NCI-H187 treated with DMSO at 0.1 percent for 48 hours (cell line): ENCODE measurements around the gene USP27X.

Source experiments
- DNase-seq: peaks from one replicate; lab custom pipeline; 2025; lab: John Stamatoyannopoulos, UW

USP27X gene

GRCh38 chrX:49878834-49879655 is at the start of gene USP27X:
Gene USP27X (plus strand): TSS chrX:49879484. CDS start chrX:49880308, 824 bp downstream.
- DNase-seq, result no peak

GRCh38 chrX:49838374-49838773 is 40.9 kb upstream of the USP27X start:
- DNase-seq, result no peak

GRCh38 chrX:49840679-49841078 is 38.6 kb upstream of the USP27X start:
- DNase-seq, result peak; percentile 10

GRCh38 chrX:49842621-49843020 is 36.7 kb upstream of the USP27X start:
- no peak for DNase-seq

DNA sequence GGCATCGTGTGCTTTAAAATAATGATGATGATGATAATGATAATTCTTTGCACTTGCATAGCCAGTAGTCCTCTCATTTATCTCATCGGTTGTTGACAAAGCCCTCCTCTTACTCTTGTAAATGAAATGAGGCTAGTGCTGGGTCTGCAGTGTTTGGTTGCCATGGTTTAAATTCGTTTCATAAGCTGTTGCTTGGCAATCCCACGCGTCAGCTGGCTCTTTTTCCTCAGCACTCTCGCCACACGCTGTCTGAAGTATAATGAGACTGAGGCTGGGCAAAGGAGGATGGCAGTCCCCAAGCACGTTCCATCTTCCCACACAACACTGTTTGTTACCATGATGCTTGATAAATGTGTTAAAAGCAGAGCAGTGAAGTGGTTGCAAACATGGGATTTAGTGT is 34.7 kb upstream of the USP27X start:
- DNase-seq, result peak; percentile 12

DNA sequence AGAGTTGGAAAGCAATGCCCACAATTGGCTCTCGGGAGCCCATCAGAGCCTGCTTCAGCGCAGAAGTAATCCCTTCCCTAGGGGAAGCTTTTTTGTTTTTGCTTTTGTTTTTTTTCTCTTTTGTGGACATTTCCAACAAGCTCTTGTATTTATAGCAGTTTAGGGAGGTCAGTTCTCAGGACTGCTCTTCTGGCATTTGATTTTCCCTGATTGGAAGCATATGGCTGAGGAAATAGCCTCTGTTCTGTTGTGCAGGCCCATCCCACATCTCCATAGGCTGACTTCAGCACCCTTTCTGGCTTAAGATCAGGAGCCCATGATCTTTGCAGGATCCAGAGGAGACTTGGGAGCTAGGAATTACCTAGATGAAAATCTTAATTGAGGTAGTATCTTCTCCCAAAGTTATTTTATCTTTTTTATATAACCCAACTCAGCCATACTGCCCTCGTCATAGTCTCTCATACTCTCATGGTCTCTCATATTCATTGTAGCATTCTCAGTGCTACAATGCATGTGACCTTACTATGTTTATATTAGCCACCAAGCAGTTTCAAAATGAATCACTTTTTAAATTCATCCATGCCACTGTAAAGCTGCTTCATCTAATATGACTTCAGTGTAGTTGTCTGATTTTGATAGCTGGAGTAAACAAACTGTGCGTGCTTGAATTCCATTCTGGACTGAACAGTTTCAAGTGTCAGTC is 33.4 kb upstream of the USP27X start:
- DNase-seq, result no peak

DNA sequence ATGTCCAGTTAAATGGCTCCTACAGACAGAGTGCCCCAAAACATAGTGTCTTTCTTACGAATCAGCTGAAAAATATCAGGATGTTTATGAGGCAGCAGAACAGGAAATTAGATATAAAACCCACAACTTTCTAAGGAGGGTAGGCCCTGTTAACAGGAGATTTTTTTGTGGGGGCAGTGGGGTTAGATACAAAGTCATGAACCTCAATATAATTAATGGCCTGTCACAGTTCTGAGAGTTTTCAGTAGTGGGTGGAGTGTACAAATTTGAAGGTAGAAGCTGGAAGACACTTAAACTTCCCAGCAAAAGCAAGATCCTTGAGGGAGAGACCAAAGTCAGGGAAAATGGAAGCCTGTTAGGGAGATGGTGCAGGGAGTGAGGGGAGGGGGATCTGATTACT is 32.8 kb upstream of the USP27X start:
- DNase-seq, result no peak

- no peak for DNase-seq
Measured at GRCh38 chrX:49848275-49848674, 31.0 kb upstream of the USP27X start.

- DNase-seq, result no peak
Measured at GRCh38 chrX:49850028-49850427, 29.3 kb upstream of the USP27X start.

- no peak for DNase-seq
Measured at GRCh38 chrX:49853661-49854060, 25.6 kb upstream of the USP27X start.

GRCh38 chrX:49856819-49857218 is 22.5 kb upstream of the USP27X start:
- DNase-seq, result no peak

- DNase-seq, result no peak
Measured at GRCh38 chrX:49858341-49858740, 20.9 kb upstream of the USP27X start.

DNA sequence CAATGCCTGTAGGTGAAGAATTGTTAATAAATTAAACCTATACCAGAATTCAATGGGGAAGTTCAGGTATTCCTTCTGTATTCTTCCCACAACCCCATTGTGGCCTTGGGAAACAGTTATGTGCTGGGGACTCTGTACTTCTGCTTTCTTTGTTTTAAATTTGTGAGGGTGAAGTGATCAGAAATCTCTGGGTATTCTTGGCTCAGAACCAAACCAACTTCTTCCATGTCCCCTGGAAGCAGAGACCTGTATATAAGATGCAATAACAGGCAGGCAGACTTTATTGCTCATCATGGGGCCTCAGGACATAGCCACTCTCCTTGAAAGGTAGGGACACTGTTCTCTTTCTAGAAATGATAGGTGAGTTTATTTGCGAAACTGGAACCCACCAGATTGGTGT is 19.8 kb upstream of the USP27X start:
- DNase-seq, result no peak

GRCh38 chrX:49860867-49861535 is 18.3 kb upstream of the USP27X start:
- no peak for DNase-seq

GRCh38 chrX:49862093-49862492 is 17.2 kb upstream of the USP27X start:
- no peak for DNase-seq

DNA sequence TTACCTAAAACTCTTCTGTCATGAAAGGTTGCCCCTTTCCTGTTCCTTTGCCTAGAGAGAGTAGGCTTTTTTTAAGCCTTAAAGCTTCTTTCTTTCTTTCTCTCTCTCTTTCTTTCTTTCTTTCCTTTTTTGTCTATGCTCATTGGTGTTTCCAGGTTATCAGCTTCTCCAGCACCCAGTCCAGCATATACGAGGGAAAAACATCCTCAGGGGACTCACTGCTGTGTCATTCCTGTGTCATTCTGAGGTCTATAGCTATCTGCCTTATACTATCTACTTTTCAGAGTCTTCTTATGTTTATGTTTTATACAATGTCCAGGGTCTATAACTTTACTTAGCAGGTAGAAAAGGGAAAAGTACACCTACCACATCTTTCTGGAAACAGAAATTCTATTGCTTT is 10.5 kb upstream of the USP27X start:
- DNase-seq, result no peak

GRCh38 chrX:49876750-49877149 is 2.5 kb upstream of the USP27X start:
- no peak for DNase-seq

DNA sequence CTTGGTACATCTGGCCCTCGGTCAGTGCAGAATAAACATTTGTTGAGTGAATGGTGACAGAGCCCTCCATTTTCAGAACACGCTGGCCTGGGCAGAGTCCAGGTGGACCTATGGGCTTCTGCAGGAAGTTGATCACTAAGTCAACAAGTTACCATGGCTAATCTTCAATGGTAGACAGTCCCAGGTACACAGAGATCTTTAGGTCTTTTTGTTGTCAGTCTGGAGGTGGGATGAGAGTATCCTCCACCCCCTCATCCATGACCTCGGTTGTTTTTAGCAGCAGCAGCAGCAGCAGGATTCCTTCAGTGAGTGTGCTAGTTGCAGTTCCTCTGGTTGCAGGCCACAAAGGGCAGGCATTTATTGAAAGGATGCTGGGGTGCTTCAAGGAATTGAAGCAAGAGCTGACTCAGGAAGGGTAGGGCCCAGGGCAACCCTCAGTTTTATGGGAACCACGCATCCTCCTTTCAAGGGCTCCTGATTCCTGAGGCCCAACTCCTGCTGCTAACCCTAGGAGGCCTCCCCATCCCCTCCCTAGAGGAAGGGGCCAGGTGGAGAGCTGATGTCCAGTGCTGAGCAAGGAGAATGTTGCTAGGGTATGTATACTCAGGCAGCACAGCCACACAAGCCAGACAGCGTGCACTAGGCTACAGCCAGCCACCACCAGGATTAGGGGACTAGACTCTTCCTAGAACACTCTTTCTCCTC is 1.7 kb upstream of the USP27X start:
- DNase-seq, result no peak

- DNase-seq, result no peak
Measured at GRCh38 chrX:49878128-49878833, 1.0 kb upstream of the USP27X start.

- DNase-seq, result no peak
Measured at GRCh38 chrX:49879656-49880277, 483 bp downstream of the USP27X start.

DNA sequence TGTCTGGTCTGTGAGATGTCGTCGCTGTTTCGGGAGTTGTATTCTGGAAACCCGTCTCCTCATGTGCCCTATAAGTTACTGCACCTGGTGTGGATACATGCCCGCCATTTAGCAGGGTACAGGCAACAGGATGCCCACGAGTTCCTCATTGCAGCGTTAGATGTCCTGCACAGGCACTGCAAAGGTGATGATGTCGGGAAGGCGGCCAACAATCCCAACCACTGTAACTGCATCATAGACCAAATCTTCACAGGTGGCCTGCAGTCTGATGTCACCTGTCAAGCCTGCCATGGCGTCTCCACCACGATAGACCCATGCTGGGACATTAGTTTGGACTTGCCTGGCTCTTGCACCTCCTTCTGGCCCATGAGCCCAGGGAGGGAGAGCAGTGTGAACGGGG is 1.4 kb downstream of the USP27X start:
- no peak for DNase-seq
